NCI-H1417 (cell line): ENCODE results near the gene OPN1MW.
"Not testable (repeated sequence)": the region's sequence is repeated elsewhere in the genome, so short reads cannot be mapped to it uniquely, and the experiment has no call there.

Experiments used
- DNase-seq, 3 experiments: peaks; one replicate each; lab custom pipeline; 2025; lab: John Stamatoyannopoulos, UW

The OPN1MW gene

DNA sequence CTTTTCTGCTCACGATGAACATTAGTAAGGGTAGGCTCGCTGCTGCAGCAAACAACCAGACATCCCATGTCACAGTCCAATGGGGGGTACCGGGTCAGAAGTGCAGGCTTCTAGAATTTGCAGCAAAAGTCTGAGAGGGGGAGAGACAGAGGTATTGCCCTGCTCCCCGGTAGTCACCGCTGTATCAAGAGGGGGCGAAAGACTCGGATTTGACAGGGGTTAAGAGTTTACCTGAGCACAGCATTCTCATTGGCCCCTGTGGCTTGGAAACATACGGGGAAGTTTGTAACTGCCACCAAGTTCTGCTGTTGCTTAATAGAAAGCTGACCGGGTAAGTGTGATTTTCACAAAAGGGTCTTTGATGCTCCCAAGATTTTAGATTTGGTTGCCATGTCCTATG, 28.7 kb downstream of the OPN1MW start:
- DNase-seq, result not testable (repeated sequence)

DNA sequence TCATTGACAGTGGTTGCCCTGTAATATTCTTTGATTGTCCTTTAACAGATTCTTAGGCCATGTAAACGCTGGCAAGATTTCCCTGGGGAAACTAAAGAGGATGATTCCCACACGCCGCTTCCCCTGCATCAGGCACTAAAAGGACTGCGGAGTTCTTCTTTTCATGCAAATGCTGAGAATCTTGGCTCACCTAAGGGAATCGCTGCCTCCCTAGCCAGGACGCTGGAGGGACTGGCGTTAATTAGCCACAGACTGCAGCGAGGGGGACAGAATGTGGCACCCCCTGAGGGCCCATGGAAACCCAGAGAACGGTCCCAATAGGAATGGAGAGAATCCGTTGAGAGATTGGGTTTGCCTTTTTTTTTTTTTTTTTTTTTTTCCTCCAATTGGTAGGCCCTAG, 29.1 kb downstream of the OPN1MW start:
- not testable (repeated sequence) for DNase-seq

DNA sequence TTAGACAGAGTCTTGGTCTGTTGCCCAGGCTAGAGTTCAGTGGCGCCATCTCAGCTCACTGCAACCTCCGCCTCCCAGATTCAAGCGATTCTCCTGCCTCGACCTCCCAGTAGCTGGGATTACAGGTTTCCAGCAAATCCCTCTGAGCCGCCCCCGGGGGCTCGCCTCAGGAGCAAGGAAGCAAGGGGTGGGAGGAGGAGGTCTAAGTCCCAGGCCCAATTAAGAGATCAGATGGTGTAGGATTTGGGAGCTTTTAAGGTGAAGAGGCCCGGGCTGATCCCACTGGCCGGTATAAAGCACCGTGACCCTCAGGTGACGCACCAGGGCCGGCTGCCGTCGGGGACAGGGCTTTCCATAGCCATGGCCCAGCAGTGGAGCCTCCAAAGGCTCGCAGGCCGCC, 37.1 kb downstream of the OPN1MW start, which contains the start of gene OPN1MW2:
Gene OPN1MW2 (plus strand): TSS at position 301 of the 400 bp plus-strand sequence. CDS start 60 bp downstream, at position 361.
- DNase-seq, result not testable (repeated sequence)

DNA sequence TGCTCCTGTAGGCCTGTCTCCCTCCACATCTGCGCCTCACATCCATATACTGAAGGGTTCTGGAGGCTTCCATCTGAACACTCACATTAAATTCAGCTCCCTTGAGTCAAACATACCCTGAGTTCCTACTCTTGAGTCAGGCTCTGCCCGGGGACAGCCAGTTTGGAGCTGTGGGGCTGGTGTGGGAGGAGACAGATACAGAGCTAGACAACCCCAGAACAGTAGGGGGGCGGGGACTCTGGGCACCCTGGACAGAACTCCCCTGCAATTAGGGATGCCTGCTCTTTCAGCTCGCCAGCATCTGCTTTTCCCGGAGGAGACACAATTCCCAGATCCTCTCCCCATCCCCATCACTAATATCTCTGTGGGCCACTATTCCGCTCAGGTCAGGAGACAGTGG, 42.9 kb downstream of the OPN1MW start:
- not testable (repeated sequence) for DNase-seq

DNA sequence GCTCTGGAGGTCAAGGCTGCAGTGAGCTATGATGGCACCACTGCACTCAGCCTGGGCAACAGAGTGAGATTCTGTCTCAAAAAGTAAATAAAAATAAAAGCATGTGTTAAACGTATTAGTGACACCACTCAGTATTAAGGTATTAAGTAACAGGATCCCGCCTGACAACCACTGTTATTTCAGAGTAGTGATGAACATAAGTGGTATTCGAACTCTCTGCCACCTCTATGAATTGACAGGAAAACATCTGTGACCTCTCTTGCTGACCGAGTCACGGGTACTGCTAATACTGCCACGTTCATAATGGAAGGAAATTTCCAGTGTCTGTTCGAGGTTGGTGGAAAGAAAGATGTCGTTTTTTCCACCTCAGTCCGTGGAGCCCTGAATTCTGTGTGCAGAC, 44.3 kb downstream of the OPN1MW start:
- not testable (repeated sequence) for DNase-seq

DNA sequence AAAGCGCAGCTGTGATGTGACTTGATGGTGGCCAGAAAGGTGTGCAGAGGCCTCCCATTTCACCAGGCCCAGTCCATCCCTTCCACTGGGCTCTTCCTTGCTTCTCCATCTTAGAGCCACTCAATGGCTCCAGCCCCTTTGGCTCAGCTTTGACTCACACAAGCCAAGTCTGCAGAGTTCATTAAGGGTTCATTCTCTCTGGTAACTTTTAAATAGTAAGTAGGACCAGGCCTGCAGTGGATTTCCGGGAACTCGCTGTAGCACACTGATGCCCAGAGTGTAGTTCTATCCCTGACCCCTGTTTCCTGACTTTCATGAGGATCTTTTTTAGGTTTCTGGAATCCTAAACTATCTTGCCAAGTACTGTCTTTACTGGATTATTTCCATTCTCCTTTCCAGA, 49.0 kb downstream of the OPN1MW start:
- DNase-seq, result not testable (repeated sequence)

DNA sequence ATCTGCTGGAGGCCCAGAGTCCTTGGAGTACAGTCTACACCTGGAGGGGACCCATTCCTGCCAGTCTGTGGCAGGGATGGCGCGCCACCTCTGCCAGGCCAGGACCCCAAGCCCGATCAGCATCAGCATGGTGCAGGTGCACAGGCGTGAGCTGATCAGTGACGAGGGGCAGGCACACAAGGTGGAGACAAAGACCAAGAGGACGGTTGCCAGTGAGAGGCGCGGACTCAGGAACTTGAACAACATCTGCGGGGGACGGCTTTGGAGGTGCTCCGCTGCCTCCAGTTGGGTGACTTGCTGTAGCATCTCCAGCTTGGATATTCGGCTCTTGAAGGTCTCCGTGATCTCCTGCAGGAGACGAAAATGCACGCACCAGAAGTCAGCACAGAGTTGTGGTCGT, 51.2 kb downstream of the OPN1MW start:
- DNase-seq, result not testable (repeated sequence)

DNA sequence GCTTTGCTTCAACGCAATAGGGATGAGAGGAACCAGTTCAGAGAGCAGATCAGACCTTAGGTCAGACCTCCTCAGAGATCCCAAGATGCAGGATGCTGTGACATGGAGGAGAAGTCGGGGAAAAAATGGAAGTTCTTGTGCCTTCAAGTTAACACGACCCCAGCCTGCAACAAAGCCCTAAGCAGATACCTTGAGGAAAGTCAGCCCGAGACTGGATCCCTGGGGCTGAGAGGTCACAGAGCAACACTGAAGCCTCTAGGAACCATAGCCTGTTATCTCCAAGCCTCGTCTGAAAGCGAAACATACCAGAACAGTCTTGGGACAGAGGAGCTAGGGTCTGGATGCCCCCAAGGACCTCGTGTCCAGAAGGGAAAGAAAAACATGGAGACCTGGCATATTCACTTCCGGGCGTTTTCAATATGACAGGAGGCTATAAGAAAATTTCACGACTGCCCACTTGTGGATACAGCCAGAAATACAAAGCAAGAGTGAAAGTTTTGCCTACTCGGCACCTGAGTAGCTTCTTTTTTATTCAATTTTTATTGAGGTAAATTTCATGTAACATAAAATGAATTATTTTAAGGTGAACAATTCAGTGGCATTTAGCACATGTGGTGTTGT, 56.7 kb downstream of the OPN1MW start:
- DNase-seq, result not testable (repeated sequence)

DNA sequence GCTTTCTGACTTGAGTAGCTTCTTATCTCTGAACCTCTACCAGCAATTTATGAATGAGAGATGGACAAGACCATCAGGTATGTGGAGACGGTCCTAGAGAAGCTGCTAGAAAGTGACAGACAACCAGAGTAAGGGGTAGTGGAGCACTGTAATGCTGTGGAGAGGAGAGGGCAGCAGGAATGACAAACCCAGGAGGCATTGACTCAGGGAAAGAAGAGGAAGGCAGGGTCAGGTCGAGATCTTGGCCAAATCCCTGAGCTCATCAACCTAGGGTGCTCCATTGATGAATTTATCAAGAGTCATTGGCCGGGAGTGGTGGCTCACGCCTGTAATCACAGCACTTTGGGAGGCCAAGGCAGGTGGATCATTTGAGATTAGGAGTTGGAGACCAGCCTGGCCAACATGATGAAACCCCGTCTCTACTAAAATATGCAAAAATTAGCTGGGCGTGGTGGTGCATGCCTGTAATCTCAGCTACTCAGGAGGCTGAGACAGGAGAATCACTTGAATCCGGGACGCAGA, 57.6 kb downstream of the OPN1MW start:
- DNase-seq, result not testable (repeated sequence)
